Mesothelial cell of epicardium (in vitro differentiated cells): ENCODE measurements around the gene NELL1. TPM values are rescaled to one million over a fixed set of nuclear protein-coding genes. Genes with fewer than 3 reads are reported as not detected.

Experiments used
- DNase-seq, 2 experiments: peaks; one replicate each; pipeline ENCODE4 v3.0.0; 2021; ENCODE audit warnings: low spot score in 2 of 2; ENCODE audit not compliant: unreplicated experiment in 2 of 2
- H3K27ac Mint-ChIP-seq: 2 replicates; pipeline ENCODE4 v1.8.0; 2021; ENCODE audit warnings: mixed read lengths
- H3K27me3 Mint-ChIP-seq: 2 replicates; pipeline ENCODE4 v1.8.0; 2021; ENCODE audit warnings: low read depth, mixed read lengths
- H3K36me3 Mint-ChIP-seq: 2 replicates; pipeline ENCODE4 v1.8.0; 2021; ENCODE audit warnings: mixed read lengths
- H3K4me1 Mint-ChIP-seq: 2 replicates; pipeline ENCODE4 v1.8.0; 2021; ENCODE audit warnings: mixed read lengths
- H3K4me3 Mint-ChIP-seq: 2 replicates; pipeline ENCODE4 v1.8.0; 2021; ENCODE audit warnings: mild to moderate bottlenecking, moderate library complexity, mixed read lengths
- H3K9me3 Mint-ChIP-seq: 2 replicates; pipeline ENCODE4 v1.8.0; 2021; ENCODE audit warnings: mixed read lengths
- total RNA-seq: library from RNA; stranded (reverse); gene quantifications from 3 replicates; pipeline ENCODE4 v1.2.1, GENCODE V29; 2021
- TF ChIP-seq, protein P1 (sequence below): fragments of 200-600 bp; sonication (generic); IDR thresholded peaks from one replicate; pipeline ENCODE4 v1.5.0; 2021; ENCODE audit warnings: antibody characterized with exemption; ENCODE audit not compliant: unreplicated experiment

Gene NELL1
- total RNA-seq, 1 donor from 2014 or later: 1.7 TPM

DNA sequence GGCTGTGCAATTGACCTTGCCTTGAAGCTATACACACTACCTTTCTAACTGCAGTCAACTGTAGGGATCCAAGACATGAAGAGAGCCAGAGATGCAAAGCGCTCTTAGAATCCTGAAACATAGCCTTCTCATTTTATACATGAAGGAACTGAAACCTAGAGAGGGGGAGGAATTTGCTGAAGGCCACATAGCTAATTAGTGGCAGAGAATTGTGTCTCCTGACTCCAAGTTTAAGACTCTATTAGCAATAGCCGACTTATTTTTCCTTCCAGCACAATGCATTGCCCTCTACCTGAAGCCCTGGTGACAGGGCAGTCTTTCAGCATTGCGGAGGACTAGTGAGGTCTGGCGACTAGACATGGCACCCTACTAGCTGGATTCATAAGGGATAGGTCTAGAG, 796.5 kb downstream of the NELL1 start:
- H3K4me1 Mint-ChIP-seq: no peaks in the 10 kb centered on the region
- no peak overlapping the region for H3K4me3 Mint-ChIP-seq
- no peaks in the 10 kb centered on the region for H3K9me3 Mint-ChIP-seq
- TF ChIP-seq, protein P1, sequence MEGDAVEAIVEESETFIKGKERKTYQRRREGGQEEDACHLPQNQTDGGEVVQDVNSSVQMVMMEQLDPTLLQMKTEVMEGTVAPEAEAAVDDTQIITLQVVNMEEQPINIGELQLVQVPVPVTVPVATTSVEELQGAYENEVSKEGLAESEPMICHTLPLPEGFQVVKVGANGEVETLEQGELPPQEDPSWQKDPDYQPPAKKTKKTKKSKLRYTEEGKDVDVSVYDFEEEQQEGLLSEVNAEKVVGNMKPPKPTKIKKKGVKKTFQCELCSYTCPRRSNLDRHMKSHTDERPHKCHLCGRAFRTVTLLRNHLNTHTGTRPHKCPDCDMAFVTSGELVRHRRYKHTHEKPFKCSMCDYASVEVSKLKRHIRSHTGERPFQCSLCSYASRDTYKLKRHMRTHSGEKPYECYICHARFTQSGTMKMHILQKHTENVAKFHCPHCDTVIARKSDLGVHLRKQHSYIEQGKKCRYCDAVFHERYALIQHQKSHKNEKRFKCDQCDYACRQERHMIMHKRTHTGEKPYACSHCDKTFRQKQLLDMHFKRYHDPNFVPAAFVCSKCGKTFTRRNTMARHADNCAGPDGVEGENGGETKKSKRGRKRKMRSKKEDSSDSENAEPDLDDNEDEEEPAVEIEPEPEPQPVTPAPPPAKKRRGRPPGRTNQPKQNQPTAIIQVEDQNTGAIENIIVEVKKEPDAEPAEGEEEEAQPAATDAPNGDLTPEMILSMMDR: no peak
- no peak overlapping the region for H3K27ac Mint-ChIP-seq
- peaks cover 21% of the 10 kb centered on the region for H3K27me3 Mint-ChIP-seq
- no peaks in the 10 kb centered on the region for H3K36me3 Mint-ChIP-seq
- no peak for DNase-seq

DNA sequence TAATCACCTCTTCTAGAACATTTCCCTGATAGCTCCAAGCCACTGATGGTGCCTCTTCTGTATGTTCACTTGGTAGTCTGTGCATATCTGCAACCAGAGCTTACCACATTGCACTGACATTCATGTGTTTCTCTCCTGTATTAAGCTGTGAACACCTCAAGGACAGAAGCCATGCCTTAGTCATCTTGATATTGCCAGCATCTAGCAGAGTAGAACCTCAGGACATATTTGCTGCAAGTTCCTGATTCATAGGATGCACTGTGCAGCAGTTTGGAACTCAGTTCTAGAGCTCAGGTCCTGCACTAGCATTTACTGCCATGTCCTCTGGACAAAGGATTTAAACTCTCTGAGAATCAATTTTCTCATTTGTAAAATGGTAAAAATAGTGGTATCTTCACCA, 801.1 kb downstream of the NELL1 start:
- Mint-ChIP-seq H3K4me1 (no peaks in the 10 kb centered on the region), H3K4me3 (no peak overlapping the region), H3K9me3 (no peaks in the 10 kb centered on the region), H3K36me3 (no peaks in the 10 kb centered on the region), H3K27ac (no peak overlapping the region), H3K27me3 (peaks cover 31% of the 10 kb centered on the region)
- TF ChIP-seq, protein P1: no peak
- no peak for DNase-seq

DNA sequence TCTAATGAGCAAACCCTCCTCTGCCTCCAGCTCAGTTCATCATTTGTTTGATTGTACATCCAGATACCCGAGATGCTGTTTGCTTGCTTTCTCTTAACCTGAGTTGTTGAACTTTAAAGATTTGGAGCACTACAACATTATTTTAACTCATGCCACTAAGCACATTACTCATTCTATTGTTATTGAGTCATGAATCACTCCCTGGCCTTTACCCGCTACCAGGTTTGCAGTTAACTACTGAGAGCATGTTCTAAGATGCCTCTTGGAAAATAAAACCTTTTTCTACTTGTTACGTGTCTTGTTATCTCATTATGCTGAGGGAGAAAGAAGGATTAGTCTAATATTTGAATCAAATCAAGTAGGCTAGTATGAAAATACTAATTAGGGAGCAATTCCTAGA, 802.9 kb downstream of the NELL1 start:
- Mint-ChIP-seq H3K9me3 (no peaks in the 10 kb centered on the region), H3K27ac (no peak overlapping the region), H3K4me3 (no peak overlapping the region), H3K27me3 (peaks cover 31% of the 10 kb centered on the region), H3K4me1 (no peaks in the 10 kb centered on the region), H3K36me3 (no peaks in the 10 kb centered on the region)
- DNase-seq: no peak
- TF ChIP-seq, protein P1: no peak

DNA sequence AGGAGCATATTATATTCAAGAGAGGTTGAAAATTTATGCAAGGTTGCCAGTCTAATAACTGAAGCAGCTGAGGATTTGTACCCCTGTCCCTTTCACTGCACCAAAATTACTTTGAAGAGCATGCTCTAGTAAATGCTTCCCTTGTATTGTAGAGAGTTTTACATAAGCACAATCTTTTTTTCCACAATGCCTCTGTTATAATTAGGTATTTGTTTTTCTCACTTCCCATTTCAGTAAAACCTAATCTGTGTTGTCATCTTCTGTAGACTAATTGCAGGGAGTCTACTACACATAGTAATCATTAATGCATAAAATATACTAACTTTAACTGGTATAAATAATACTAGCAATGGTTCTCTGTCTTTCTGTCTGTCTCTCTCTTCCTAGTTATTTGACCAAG, 805.1 kb downstream of the NELL1 start:
- Mint-ChIP-seq H3K4me1 (no peaks in the 10 kb centered on the region), H3K9me3 (no peaks in the 10 kb centered on the region), H3K27me3 (peaks cover 31% of the 10 kb centered on the region), H3K27ac (no peak overlapping the region), H3K36me3 (no peaks in the 10 kb centered on the region), H3K4me3 (no peak overlapping the region)
- TF ChIP-seq, protein P1: no peak
- no peak for DNase-seq

DNA sequence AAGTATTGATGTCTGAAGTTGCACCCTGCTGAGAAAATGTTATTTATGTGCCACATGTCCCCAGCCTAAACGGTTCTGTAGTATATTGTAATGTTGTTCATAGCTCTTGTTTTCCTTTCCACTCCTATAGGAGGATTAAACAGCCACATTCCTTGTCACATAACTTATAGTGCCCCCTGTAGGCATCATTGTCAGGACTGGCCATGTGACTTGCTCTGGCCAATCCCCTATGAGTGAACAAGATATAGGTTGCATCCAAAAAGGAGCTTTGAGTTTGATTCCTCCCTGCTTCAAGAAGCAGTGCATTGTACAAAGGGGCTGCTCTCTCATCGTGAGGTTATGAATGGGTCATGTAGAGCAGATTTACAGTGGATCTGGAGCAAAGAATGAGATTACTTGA, 805.9 kb downstream of the NELL1 start:
- no peaks in the 10 kb centered on the region for H3K9me3 Mint-ChIP-seq
- H3K27me3 Mint-ChIP-seq: peaks cover 28% of the 10 kb centered on the region
- H3K36me3 Mint-ChIP-seq: no peaks in the 10 kb centered on the region
- no peak for DNase-seq
- no peak overlapping the region for H3K27ac Mint-ChIP-seq
- H3K4me1 Mint-ChIP-seq: no peaks in the 10 kb centered on the region
- no peak overlapping the region for H3K4me3 Mint-ChIP-seq
- TF ChIP-seq, protein P1: no peak

DNA sequence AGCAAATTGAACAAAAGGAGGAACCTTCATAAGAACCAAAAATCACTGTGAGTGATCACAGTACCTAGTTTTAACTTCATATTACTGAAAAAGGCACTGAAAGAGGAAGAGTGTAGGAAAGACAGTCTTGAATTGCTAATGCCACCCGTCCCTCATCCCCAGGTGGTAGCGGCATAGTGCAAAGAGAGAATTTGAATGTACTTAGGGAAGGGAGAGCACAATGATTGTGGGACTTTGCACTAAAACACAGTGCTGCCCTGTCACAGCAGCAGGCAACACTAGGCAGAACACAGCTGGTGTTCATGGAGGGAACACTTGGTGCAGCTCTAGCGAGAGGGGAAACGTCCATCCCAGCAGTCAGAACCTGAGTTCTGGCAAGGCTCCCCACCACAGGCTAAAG, 807.2 kb downstream of the NELL1 start:
- H3K27ac Mint-ChIP-seq: no peak overlapping the region
- no peaks in the 10 kb centered on the region for H3K36me3 Mint-ChIP-seq
- no peaks in the 10 kb centered on the region for H3K4me1 Mint-ChIP-seq
- DNase-seq: no peak
- no peak overlapping the region for H3K4me3 Mint-ChIP-seq
- TF ChIP-seq, protein P1: no peak
- H3K9me3 Mint-ChIP-seq: no peaks in the 10 kb centered on the region
- H3K27me3 Mint-ChIP-seq: peaks cover 26% of the 10 kb centered on the region
